ENCODE measurements around the gene XYLT2. TPM values are rescaled to one million over a fixed set of nuclear protein-coding genes. Genes with fewer than 3 reads are reported as not detected.

The XYLT2 gene
- polyA plus RNA-seq: 23.1 and 38.2 TPM in 2 replicates

DNA sequence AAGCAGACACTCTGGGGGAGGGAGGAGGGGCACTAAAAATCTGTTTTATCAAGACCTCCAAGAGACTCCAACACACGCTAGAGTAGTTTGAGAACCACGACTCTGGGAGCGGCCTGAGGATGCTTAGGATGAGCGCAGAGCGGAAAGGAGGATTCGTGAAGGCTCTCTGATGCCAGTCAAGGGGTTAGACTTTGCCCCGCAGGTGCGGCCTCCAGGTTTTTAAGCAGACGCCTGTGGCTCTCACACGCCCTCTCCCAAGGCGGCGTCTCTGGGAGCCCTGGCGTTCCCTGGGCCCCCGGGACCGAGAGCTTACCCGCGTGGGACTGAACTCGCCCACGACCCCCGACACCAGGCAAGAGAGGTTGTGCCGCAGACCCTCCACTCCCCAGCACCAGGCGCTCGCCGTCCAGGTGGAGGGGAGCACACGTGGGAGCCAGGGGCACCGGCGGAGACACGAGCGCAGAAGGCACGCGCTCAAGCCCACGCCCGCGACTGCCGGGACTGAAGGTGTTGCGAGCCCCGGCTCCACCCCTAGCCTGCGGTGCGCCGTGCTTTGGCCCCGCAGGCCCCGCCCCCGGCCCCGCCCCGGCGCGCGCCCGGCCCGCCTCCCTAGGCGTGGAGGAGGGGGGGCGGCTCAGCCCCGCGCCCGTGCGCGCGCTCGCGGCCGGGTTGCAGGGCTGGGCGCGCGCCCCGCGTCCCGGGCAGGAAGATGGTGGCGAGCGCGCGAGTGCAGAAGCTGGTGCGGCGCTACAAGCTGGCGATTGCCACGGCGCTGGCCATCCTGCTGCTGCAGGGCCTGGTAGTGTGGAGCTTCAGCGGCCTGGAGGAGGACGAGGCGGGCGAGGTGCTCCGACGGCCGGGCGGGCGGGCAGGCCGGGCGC lies at the start of gene XYLT2:
Gene XYLT2 (plus strand): TSS at position 695 of the 881 bp plus-strand sequence. CDS start 15 bp downstream, at position 710.

DNA sequence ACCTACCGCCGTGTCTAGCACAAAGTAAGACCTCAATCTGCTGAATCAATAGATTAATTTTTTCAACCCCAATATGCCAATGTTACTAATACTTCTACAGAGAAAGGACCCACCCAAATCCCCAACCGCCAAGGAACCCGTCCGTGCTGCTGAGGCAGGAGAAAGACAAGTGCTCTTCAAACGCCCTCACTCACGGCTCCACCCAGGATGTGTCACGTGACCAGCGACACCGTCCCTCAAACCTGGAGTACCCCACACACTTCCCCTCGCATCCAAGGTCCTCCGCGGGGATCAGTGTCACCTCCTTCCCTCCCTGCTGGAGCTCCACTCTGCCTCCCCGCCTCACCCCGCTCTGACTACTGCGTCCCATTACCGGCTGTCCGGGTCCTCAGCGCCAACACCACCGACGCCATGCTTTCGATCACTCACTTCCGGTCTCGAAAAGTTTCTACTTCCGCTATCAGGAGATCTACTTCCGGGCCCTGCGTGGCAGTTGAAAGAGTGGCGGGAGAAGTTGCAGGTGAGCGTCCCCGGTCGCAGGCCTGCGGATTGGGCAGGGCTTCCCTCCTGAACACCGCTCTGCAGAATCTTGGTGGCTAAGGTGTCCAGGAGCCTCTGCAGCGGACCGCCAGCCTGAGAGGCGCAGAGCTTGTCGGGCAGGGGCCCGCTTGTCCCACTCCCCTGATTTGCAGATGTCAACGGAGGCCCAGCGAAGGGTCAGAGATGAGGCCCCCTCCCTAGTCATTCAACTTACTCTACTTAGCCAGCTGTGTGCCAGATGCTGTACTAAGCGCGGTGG lies 27.0 kb downstream of the XYLT2 start, which contains the start of the genes EME1 and MRPL27:
Gene EME1 (plus strand): TSS at position 472 of the 799 bp plus-strand sequence. CDS start 1,980 bp downstream, outside the sequence.
Gene MRPL27 (minus strand): TSS at position 427 of the 799 bp plus-strand sequence. CDS start 14 bp downstream, at position 413.

DNA sequence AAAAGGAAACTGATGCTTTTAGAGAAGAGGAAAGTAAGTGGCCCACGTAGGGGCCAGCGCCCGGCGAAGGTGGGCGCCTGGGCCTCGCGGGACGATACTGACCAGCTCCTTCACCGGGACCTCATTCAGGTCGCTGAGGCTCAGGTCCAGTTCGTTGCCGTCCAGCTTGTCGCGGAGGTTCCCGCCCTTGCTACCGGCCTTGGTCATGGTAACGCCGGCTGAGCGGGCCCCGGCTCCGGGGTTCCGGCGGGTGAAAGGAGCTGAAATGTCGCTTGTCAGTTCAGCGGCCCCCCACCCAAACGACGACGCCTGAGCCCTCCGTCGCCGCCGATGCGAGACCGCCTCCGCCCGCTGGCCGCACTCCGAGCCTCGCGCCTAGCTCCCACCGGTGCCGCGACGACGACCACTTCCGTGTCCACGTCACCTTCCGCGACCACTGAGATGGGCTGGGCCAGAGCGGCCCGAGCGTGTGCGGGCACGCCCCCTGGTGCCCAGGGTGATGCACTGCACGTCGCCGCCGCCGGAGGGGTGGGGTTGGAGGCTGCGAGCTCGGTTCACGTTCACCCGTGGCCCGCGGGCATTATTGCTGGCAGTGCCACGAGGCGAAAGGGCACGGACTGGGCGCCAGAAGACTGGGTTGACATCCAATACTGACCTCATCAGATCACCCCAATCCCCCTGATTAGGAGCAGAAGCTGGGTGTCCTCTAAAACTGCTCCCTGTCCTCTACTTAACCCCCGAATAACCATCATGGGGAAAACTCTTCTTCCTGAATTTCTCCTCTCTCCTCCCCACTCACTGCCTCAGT lies 51.4 kb downstream of the XYLT2 start, which contains the start of gene LRRC59:
Gene LRRC59 (minus strand): TSS at position 413 of the 808 bp plus-strand sequence. CDS start 206 bp downstream, at position 207.

Other genes starting within 250 kb of the XYLT2 start
- gene SAMD14, start 216.0 kb upstream of the XYLT2 start, polyA plus RNA-seq: not detected in 2 replicates
- gene PPP1R9B, start 195.4 kb upstream of the XYLT2 start, polyA plus RNA-seq: 1.0 and 1.2 TPM in 2 replicates
- gene SGCA, start 180.1 kb upstream of the XYLT2 start, polyA plus RNA-seq: not detected in 2 replicates
- gene COL1A1, start 144.5 kb upstream of the XYLT2 start, polyA plus RNA-seq: 0.15 TPM in 1 of 2 replicates, not detected in the other
- gene TMEM92, start 71.7 kb upstream of the XYLT2 start, polyA plus RNA-seq: not detected in 2 replicates
- gene MRPL27, start 27.1 kb downstream of the XYLT2 start, polyA plus RNA-seq: 272 and 327 TPM in 2 replicates
- gene EME1, start 27.1 kb downstream of the XYLT2 start, polyA plus RNA-seq: 0.35 TPM in 1 of 2 replicates, not detected in the other
- 13.2 and 24.3 TPM in 2 replicates for gene LRRC59, start 51.4 kb downstream of the XYLT2 start, polyA plus RNA-seq
- 5.7 TPM in 1 of 2 replicates, not detected in the other for gene ACSF2, start 80.1 kb downstream of the XYLT2 start, polyA plus RNA-seq
- gene CHAD, start 122.8 kb downstream of the XYLT2 start, polyA plus RNA-seq: 1.8 and 2.1 TPM in 2 replicates
- gene RSAD1, start 132.7 kb downstream of the XYLT2 start, polyA plus RNA-seq: 11.6 and 12.8 TPM in 2 replicates
- not detected in 2 replicates for gene MYCBPAP, start 162.3 kb downstream of the XYLT2 start, polyA plus RNA-seq
- not detected in 2 replicates for gene EPN3, start 186.6 kb downstream of the XYLT2 start, polyA plus RNA-seq
- 2.4 and 4.9 TPM in 2 replicates for gene SPATA20, start 201.0 kb downstream of the XYLT2 start, polyA plus RNA-seq
- gene CACNA1G, start 214.6 kb downstream of the XYLT2 start, polyA plus RNA-seq: 54.6 and 83.3 TPM in 2 replicates

All from Purkinje cell (primary cell).